GOT3 (cell line): ENCODE measurements around the gene OR7A5.
"Not testable (repeated sequence)": the region's sequence is repeated elsewhere in the genome, so short reads cannot be mapped to it uniquely, and the experiment has no call there.

Experiments used
- DNase-seq: peaks from one replicate; lab custom pipeline; 2025; ENCODE audit warnings: mixed read lengths; lab: John Stamatoyannopoulos, UW

The OR7A5 gene

DNA sequence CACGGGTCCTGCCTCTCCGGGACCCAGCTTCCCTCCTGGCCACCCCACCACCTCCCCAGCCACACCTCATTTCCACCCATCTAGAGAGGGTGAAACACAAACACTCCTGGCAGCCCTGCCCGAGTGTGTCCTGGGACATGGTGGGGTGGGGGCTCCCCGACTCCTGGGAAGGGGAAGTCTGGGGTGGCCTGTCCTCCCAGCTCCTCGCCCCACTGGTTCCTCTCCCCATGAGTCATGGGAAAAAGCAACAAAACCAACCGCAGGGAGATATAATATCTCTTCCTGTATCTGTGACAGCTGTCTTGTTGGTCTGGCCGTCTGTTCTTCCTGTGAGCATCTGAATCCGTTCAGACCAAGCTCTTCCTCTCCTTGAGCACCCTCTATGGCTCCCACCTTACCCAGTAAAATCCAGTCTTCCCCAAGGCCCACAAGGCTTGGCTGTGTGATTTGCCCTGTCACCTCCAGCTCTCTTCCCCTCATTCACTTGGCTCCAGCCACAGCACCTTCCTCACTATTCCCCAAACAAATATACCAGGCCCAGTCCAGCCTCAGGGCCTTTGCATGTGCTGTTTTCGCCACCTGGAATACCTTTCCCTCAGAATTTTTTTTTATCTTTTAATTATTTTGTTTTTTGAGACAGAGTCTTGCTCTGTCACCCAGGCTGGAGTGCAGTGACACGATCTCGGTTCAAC is 49.7 kb downstream of the OR7A5 start:
- DNase-seq, result not testable (repeated sequence)

DNA sequence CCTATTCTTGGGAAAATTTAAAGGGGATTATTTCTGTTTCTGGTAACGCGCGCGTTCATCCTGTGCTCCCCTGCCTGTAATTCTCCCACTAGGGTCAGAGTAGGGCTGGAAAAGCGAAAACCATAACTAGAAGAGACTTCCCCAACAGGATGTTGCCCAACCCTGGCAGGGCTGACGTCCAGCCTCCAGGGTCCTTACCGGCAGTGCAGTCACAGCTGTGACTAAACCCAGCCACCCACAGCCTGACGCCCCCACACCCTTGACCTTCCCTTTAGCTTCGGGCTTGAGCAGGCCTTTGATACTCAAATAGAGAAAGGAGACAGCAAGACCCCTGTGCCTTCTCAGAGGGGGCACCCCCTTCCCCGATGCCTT is 50.3 kb downstream of the OR7A5 start:
- DNase-seq, result not testable (repeated sequence)

DNA sequence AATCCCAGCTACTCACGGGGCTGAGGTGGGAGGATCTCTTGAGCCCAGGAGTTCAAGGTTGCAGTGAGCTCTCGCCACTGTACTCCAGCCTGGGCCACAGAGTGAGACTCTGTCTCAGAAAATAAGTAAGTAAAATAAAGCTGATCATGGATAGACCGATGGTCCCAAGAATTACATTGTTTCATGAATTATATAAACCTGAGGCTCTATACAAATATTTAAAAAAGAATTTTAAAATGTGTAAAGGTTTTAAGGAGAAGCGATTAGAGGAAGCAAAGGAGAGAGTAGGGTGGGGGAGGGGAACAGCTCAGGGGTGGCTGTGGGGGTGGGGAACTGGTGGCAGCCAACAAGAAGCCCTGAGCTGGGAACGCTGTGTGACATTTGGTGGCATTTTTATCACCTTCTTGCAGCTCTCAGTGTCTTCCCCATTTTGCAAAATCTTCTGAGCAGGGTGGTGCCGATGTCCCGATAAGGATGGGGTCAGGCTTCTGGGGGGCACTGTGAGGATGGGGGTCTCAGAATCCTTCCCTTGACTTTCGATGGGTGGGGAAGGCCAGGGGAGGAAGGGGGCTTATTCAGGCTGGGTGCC is 51.5 kb downstream of the OR7A5 start:
- not testable (repeated sequence) for DNase-seq

GRCh38 chr19:14782626-14783409 is 52.2 kb downstream of the OR7A5 start:
- DNase-seq, result no peak

DNA sequence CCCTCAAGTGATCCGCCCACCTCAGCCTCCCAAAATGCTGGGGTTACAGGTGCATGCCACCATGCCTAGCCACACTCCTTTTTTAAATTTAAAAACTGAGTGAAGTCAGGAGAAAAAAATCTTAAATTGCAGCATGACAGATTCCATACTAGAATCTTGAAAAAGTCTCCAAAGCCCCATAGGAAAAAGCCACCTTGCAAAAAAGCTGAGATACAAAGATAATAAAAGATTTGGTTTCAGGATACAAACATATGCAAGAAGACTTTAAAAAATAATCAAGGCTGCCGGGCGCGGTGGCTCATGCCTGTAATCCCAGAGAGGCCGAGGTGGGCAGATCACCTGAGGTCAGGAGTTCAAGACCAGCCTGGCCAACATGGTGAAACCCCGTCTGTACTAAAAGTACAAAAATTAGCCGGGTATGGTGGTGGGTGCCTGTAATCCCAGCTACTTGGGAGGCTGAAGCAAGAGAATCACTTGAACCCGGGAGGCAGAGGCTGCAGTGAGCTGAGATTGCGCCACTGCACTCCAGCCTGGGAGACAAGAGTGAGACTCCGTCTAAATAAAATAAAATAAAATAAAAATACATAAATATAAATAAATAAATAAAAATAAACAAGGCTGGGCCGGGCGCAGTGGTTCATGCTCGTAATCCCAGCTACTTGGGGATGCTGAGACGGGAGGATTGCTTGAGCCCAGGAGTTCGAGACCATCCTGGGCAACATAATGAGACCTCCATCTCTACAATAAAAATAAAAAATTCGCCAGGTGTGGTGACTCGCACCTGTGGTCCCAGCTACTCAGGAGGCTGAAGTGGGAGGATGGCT is 53.1 kb downstream of the OR7A5 start:
- DNase-seq, result not testable (repeated sequence)

GRCh38 chr19:14780622-14781225 is 54.3 kb downstream of the OR7A5 start:
- DNase-seq, result not testable (repeated sequence)

GRCh38 chr19:14779151-14779550 is 55.8 kb downstream of the OR7A5 start:
- no peak for DNase-seq

DNA sequence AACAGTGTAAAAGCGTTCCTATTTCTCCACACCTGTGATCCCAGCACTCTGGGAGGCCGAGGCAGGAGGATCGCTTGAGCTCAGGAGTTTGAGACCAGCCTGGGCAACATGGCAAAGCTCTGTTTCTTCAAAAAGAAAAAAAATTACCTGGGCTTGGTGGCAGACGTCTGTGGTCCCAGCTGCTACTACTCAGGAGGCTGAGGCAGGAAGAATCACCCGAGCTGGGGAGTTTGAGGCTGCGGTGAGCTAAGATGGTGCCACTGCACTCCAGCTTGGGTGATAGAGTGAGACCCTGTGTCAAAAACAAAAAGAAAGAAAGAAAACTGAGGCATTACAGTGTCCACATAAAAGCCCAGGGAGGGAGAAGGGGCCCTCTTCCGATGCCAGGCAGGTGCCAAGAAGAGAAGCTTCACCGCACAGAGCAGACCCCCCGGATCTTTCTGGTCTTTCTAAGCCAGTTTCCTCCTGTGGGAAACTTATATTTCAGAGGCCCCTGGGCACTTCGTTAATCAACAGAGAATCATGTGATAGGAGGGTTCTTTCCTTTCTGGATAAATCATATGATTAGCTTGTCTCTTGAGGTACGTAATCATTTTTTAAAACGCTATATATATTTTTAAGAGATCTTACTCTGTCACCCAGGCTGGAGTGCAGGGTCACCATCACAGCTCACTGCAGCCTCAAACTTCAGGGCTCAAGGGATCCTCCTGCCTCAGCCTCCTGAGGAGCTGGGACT is 56.7 kb downstream of the OR7A5 start, which contains the start of gene ADGRE2:
Gene ADGRE2 (minus strand): TSS at position 451 of the 736 bp plus-strand sequence. CDS start 1,804 bp downstream, outside the sequence.
- DNase-seq, result not testable (repeated sequence)

- DNase-seq, result not testable (repeated sequence)
Observed at GRCh38 chr19:14777645-14778044, 57.3 kb downstream of the OR7A5 start.
